Ammon's horn (tissue), 1 donor: ENCODE data around the gene RPA1.
"Not testable (repeated sequence)": the region's sequence is repeated elsewhere in the genome, so short reads cannot be mapped to it uniquely, and the experiment has no call there.

Experiments used
- DNase-seq: peaks from one replicate; pipeline ENCODE4 v3.0.0-alpha.2; 2016; ENCODE audit warnings: low spot score

The RPA1 gene

GRCh38 chr17:1829592-1830257, at the start of gene RPA1, which contains the start of gene SMYD4:
Gene RPA1, plus strand, starts transcription at chr17:1830005. Its CDS starts 89 bp downstream, at chr17:1830094.
Gene SMYD4, minus strand, starts transcription at chr17:1829902. Its CDS starts 1,908 bp downstream, at chr17:1827994.
- DNase-seq, result peak; percentile 93

- DNase-seq, result no peak
These were observed 47.6 kb upstream of the RPA1 start for GRCh38 chr17:1782171-1782567.

- peak; percentile 33 for DNase-seq
These were observed 46.5 kb upstream of the RPA1 start for GRCh38 chr17:1783271-1783670.

DNA sequence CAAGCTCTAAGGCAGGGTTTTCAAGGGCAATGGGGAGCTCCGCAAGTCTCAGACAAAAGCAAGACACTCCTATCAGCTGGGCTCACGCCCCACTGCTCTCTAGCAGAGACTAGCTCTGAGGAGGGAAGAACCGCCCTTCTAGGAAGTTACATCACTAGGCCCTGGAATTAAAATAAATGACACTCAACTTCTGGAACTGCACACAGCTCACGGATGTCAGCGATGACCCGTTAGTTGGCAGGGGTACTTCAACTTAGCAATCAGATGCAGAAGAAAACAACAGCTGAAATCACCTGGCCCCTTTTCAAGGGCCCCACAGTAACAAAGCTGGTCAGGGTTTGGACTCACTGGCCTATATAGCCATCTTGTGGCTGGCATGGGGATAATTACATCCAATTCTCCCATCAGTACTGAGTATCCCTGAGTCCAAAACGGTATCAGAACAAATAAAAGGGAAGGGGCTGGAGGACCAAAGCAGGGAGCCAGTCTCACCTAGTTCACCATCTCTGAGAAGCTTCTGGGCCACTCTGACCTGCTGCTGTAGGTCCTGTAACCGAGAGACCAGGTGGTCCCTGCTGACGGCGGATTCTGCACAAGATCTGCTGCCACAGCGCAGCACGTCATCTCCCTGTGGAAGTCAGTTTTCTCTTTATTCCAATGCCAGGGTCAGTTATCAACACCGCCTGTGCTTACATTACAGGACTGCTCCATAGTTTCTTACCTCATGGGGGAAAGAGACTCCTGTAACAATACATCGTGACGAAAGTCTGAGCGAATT, 45.8 kb upstream of the RPA1 start:
- peak; percentile 71 for DNase-seq

DNA sequence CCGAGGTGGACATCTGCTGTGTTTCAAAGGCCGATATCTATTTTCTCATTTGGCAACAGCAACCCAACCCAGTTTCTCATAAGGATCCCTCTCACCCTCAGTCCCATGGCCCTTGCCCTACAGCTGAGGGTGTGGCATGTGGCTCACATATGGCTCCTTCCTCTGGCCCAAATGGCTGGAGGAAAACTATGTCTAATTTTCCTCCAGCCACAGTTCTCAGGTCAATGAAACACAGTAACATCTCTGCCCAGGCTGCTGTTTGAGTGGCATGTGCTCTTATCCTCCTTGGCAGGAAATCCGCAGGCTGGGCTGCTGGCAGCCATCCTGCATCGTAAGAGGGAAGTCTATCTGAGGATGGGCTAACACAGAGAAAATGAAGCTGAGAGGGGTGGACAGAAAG, 43.9 kb upstream of the RPA1 start:
- DNase-seq, result peak; percentile 67

DNA sequence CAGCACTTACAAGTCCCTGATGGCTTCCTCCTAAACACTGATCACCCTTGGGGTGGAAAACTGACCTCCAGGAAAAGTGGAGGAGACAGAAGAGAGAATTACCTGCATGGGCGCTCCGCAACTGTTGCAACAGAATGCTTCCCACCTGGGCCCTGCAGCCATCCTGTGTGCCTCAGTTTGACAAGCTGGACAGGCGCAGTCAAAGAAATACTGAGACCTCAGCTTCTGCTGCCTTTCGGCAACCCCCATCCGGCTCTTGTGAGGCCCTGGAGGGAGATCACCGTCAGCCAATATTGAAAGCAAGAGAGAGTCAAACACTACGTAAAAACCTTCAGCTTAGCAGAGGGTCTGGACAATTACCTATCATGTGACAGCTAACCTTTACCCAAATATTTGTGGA, 43.1 kb upstream of the RPA1 start:
- DNase-seq, result no peak

DNA sequence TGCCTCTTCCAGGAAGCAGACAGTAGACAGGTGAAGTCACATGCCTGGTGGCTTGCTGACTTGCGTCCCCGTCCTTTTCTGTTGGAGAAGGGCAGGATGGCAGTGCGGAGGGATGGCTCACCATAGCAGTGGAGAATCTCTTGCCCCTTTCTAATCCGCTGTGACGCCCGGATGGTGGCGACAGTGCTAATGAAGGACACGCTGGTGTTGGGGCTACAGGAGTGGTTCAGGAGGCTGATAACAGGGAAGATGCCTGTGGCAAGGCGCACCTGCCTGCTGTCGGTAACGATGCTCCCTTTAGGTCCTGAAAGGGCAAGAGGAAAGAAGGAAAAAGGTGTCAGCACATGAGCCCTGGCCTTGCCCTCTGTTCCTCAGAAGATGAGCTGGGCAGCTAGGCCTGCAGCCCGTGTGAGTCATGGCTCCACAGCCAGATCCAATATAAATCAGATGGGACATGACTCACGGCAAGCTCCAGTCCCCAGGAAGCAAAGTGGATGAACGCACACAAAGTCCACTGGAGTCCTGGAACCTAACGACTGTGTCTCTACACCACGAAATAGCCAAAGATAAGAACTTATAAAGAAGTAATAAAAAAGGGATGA, 42.4 kb upstream of the RPA1 start:
- DNase-seq, result no peak

GRCh38 chr17:1789936-1790335, 39.9 kb upstream of the RPA1 start:
- DNase-seq, result no peak

DNA sequence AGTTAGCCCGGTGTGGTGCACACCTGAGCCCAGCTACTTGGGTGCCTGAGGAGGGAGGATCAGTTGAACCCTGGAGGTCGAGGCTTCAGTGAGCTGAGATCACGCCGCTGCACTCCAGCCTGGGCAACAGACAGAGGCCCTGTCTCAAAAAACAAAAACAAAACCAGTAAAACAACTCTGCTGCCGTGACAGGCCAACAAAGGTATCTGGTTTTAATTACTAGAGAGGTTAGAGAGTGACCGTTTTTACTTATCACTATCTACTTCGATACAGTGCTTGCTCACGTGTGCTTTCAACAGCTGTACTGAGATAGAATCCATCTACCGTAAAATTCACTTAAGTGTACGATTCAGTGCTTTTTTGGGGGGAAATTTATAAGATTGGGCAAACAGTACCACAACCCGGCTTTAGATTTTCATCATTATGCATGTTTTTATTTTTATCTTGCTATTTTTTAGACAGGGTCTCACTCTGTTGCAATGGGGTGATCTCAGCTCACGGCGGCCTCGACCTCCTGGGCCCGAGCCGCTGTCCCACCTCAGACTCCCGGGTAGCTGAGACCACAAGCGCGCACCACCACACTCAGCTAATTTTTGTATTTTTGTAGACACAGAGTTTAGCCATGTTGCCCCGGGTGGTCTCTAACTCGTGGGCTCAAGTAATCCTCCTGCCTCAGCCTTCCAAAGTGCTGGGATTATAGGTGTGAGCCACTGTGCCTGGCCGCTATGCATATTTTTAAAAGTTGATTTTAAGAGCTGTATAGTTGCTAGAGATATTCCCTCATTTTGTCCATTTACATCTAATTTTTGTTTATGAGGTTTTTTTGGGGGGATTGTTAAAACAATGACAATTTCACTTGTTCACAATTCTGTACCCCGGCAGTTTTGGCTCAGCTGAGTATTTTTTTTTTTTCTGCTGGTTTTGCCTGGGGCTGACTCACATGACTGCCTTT, 37.0 kb upstream of the RPA1 start:
- DNase-seq, result no peak

GRCh38 chr17:1793447-1793806, 36.4 kb upstream of the RPA1 start:
- no peak for DNase-seq

- peak; percentile 54 for DNase-seq
These were observed 33.0 kb upstream of the RPA1 start for GRCh38 chr17:1796800-1797199.

GRCh38 chr17:1797323-1797722, 32.5 kb upstream of the RPA1 start:
- peak; percentile 35 for DNase-seq

GRCh38 chr17:1797846-1798245, 32.0 kb upstream of the RPA1 start:
- DNase-seq, result not testable (repeated sequence)

- DNase-seq, result no peak
These were observed 29.6 kb upstream of the RPA1 start for GRCh38 chr17:1800240-1800639.

GRCh38 chr17:1800712-1801111, 29.1 kb upstream of the RPA1 start:
- DNase-seq, result no peak

DNA sequence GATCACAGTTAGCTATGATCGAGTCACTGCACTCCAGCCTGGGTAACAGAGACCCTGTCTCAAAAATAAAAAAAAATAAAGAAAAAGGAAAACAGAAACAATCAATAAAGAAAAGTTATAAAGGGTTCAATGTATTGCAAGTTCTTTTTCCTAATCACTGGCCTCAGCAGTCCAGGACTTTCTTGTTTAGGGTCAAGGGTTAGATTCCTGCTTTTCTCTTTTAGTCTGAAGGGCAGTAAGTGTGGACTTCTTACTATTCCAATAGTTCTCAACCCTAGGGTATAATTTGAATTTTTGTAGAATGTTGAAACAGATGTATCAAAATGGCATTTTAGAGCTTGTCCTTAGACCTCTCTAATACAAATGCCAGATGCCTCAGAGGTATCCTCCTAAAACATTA, 27.4 kb upstream of the RPA1 start:
- DNase-seq, result no peak

- no peak for DNase-seq
These were observed 26.5 kb upstream of the RPA1 start for GRCh38 chr17:1803280-1803679.

DNA sequence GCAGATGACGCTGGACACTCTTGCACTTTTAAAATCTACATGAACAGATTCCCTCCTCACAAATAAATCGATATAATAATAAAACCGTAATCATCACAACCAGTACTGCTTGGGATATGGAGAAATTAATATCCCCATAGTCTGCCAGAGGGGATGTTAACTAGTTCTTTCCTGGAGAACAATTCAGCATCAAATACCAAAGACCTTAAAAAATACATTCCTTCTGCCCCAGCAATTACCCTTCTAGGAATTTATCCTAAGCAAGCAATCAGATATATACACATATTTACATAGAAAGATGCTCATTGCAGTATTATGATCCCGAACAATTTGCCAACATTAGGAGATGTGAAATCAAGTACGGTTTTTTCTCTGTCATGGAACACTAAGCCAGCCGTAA, 21.9 kb upstream of the RPA1 start:
- no peak for DNase-seq

- no peak for DNase-seq
These were observed 21.2 kb upstream of the RPA1 start for GRCh38 chr17:1808644-1809043.

DNA sequence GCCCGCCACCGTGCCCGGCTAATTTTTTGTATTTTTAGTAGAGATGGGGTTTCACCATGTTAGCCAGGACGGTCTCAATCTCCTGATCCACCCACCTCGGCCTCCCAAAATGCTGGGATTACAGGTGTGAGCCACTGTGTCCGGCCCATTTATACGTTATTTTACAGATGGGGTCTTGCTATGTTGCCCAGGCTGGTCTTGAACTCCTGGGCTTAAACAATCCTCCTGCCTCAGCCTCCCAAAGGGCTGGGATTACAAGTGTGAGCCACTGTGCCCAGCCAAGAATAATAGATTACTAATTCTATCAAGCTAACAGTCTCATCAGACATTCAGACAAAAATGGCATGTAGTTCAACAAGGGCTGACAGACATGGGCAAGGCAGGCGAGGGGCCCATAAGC, 20.0 kb upstream of the RPA1 start:
- DNase-seq, result not testable (repeated sequence)

DNA sequence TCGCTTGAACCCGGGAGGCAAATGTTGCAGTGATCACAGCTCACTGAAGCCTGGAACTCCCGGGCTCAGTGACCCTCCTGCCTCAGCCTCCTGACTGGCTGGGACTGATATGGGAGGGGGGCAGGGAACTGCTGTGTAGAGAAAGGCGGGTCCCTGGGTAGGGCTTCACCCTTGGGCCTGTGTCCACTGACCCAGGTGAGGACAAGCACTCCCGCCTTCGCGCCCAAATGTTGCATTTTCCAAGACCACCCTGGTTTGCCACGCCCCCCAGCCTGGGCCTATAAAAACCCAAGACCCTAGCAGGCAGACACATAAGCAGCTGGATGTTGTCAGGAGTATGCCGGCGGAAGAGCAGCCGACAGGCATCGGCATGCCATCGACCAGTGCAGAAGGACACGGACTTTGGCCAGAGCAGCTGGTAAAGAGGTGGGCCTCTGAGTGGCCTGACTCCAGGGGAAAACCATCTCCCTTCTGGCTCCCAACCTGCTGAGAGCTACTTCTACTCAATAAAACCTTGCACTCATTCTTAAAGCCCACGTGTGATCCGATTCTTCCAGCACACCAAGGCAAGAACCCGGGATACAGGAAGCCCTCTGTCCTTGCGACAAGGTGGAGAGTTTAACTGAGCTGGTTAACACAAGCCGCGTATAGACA, 19.2 kb upstream of the RPA1 start:
- DNase-seq, result no peak

- DNase-seq, result no peak
These were observed 16.7 kb upstream of the RPA1 start for GRCh38 chr17:1813088-1813487.
